GM12875 (cell line): ENCODE data around the gene SEMA3E.

Experiments used
- H3K4me3 ChIP-seq: one replicate; pipeline ENCODE4 v1.5.1; 2011; ENCODE audit warnings: low read depth, low read length, control low read depth
- TF ChIP-seq, protein P1 (sequence below): IDR thresholded peaks from 2 replicates; pipeline ENCODE4 v1.5.1; 2011; ENCODE audit warnings: low read depth, mild to moderate bottlenecking, control low read depth, inconsistent platforms, low read length, moderate library complexity, borderline replicate concordance; ENCODE audit not compliant: insufficient read depth

SEMA3E gene

DNA sequence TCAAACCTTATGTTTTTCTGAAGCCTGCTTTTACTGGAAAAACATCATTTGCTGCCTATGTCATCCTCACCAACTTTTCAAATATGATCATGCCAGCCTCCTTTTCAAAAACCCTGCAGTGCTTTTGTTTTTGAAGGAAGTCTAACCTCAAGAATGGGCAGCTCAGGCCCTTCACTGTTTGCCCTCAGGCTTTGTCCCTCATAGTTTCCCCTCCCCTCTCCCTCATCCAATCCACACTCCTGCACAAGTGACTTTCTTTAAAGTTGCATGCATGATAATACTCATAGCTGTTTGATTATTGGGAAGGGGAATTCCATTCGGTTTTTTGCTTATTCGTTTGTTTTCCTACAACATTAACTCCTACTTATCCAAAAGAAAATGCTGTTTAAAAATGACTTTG lies 219.4 kb downstream of the SEMA3E start:
- H3K4me3 ChIP-seq: no peak overlapping the region
- TF ChIP-seq, protein P1, sequence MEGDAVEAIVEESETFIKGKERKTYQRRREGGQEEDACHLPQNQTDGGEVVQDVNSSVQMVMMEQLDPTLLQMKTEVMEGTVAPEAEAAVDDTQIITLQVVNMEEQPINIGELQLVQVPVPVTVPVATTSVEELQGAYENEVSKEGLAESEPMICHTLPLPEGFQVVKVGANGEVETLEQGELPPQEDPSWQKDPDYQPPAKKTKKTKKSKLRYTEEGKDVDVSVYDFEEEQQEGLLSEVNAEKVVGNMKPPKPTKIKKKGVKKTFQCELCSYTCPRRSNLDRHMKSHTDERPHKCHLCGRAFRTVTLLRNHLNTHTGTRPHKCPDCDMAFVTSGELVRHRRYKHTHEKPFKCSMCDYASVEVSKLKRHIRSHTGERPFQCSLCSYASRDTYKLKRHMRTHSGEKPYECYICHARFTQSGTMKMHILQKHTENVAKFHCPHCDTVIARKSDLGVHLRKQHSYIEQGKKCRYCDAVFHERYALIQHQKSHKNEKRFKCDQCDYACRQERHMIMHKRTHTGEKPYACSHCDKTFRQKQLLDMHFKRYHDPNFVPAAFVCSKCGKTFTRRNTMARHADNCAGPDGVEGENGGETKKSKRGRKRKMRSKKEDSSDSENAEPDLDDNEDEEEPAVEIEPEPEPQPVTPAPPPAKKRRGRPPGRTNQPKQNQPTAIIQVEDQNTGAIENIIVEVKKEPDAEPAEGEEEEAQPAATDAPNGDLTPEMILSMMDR: no peak

DNA sequence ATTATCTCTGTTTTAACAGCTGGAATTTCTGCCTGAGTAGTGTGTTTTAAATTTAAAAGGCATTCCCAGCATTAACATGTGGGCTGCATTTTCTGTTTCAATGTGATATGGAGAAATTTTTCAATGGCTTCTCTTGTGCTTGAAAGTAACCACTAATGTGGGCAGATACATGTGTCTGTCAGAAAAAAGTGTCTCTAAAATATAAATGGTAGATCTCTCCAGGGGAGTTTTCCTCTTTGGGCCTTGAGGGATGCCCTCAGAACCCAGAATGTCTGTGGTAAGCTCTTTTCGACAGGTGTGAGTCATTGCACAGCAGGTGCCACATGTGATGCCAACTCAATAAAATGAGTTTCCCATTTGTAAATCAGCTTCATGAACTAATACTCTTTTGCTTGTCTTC lies 221.1 kb downstream of the SEMA3E start:
- TF ChIP-seq, protein P1: no peak
- H3K4me3 ChIP-seq: no peak overlapping the region

DNA sequence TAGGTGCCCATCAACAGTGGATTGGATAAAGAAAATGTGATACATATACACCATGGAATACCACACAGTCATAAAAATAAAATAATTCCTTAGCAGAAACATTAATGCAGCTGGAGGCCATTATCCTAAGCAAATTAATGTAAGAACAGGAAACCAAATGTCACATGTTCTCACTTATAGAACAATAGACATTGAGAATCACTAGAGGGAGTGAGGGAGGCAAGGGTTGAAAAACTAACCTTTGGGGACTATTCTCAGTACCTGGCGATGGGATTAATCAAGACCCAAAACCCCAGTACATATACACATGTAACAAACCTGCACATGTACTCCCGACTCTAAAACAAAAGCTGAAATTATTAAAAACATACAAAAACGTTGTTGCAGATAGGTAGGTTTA lies 222.6 kb downstream of the SEMA3E start:
- no peak overlapping the region for H3K4me3 ChIP-seq
- TF ChIP-seq, protein P1: no peak

DNA sequence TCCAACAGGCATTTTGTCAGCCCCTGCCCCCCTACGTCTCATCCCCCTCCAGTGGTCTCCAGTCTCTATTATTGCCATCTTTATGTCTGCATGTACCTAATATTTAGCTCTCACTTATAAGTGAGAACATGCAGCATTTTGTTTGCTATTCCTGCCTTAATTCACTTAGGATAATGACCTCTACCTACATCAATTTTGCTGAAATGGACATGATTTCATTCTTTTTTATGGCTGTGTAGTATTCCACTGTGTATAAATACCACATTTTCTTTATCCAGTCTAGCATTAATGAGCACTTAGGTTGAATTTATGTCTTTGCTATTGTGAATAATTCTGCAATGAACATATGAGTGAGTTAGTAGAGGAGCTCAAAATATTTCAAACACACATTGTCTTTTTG lies 229.9 kb downstream of the SEMA3E start:
- TF ChIP-seq, protein P1: no peak
- H3K4me3 ChIP-seq: no peak overlapping the region

DNA sequence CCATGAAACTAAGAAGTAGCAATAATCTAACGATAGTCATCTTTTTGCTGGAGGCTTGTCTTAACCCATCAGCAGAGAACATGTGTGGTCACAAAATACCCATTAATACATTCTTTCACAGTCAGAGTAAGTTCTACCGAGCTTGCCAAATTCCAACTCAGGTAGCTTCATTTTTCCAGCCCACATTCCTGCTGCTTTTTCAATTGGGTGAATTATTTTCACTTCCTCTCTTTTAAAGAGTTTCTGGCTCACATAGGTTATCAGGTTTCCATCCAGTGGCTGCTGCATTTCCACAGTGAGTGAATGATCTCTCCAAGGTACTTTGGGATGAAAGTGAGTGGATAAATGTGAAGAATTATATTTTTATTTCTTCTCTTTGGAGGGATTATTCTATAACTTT lies 233.1 kb downstream of the SEMA3E start:
- no peak overlapping the region for H3K4me3 ChIP-seq
- TF ChIP-seq, protein P1: no peak

DNA sequence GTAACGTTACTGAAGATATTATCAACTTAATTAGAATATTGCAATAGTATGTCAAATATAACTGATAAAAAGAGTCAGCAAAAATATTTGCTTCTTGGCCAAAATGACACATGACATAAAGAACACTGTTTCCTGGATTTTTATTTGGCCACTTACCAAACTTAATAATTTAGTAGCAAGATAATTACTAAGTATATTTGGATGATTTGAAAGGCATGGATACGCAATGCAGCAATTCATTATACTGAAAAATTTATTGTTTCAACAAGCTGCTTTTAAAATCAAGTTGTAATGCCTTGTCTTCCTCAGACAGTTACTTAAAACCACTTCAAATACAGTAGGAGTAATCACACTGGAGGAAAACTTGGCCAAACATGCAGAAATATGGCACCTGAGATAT lies 234.0 kb downstream of the SEMA3E start:
- TF ChIP-seq, protein P1: no peak
- H3K4me3 ChIP-seq: no peak overlapping the region

DNA sequence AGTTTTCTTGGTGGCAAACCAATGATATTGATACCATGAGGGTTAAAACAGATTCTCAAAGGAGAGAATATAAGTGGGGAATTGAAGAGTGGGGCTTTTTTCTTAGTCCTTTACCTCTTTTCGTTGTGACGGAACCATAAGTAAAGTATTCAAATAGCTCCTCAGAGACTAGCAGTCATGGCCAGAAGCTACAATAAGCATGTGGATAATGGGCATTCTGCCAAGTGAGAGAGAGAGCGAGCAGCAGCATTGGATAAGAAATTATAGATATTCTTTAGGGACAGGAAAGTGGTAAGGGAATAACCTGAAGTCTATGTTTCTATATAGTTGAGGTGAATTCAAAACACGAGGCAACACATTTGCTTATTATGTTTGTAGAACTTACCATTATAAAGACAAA lies 235.1 kb downstream of the SEMA3E start:
- TF ChIP-seq, protein P1: no peak
- no peak overlapping the region for H3K4me3 ChIP-seq
